CD4-positive, alpha-beta T cell (primary cell): Measurements from ENCODE around the gene KPTN. TPM values are rescaled to one million over a fixed set of nuclear protein-coding genes. Genes with fewer than 3 reads are reported as not detected.

Experiments used
- ATAC-seq: fragments of 200-7000 bp; cut with Tn5 transposase; one replicate; pipeline ENCODE4 v1.10.0; 2022; ENCODE audit warnings: mild to moderate bottlenecking; ENCODE audit not compliant: poor library complexity
- CTCF ChIA-PET: fragments of 350-600 bp; sonication (Branson Sonifier 250); formaldehyde crosslinking; loops from one replicate; lab custom pipeline; 2021; ENCODE audit warnings: antibody characterized with exemption, inconsistent platforms; lab: Charles Lee
- POLR2A ChIA-PET: fragments of 350-600 bp; sonication (Branson Sonifier 250); formaldehyde crosslinking; loops from one replicate; lab custom pipeline; 2021; ENCODE audit warnings: antibody characterized with exemption, inconsistent platforms; lab: Charles Lee
- DNase-seq, 14 experiments: peaks; one replicate each; pipeline ENCODE4 v3.0.0-alpha.2; 2013 to 2020; ENCODE audit warnings: mixed read lengths in 2 of 14
- H3K27ac ChIP-seq, 2 donors: one replicate each; pipeline versions ENCODE4 v1.5.1 to v1.7.0; 2013; ENCODE audit warnings: low read length in 2 of 2, low read depth in 1 of 2, mild to moderate bottlenecking in 1 of 2
- H3K27me3 ChIP-seq, 2 experiments: 1 replicate in 1 of 2; 2 replicates in 1 of 2; pipeline versions ENCODE4 v1.6.1 to v1.7.0; 2013; ENCODE audit warnings: low read length in 2 of 2, control low read depth in 1 of 2, mild to moderate bottlenecking in 1 of 2, moderate library complexity in 1 of 2; ENCODE audit not compliant: insufficient read depth in 2 of 2, control insufficient read depth in 1 of 2
- H3K36me3 ChIP-seq: one replicate; pipeline ENCODE4 v1.6.1; 2013; ENCODE audit warnings: low read length, control low read depth; ENCODE audit not compliant: insufficient read depth
- H3K4me1 ChIP-seq: one replicate; pipeline ENCODE4 v1.6.1; 2013; ENCODE audit warnings: low read length, control low read depth; ENCODE audit not compliant: insufficient read depth
- H3K4me3 ChIP-seq: one replicate; pipeline ENCODE4 v1.5.1; 2013; ENCODE audit warnings: mild to moderate bottlenecking, low read length, moderate library complexity
- H3K9me3 ChIP-seq, 2 experiments: 1 replicate in 1 of 2; 2 replicates in 1 of 2; pipeline versions ENCODE4 v1.6.1 to v1.7.0; 2013; ENCODE audit warnings: low read length in 2 of 2, mild to moderate bottlenecking in 2 of 2, control low read depth in 1 of 2, moderate library complexity in 1 of 2; ENCODE audit not compliant: control insufficient read depth in 1 of 2, insufficient read depth in 1 of 2
- H3K27ac Mint-ChIP-seq: one replicate; pipeline ENCODE4 v1.8.0; 2020; ENCODE audit warnings: mixed read lengths
- H3K27me3 Mint-ChIP-seq: one replicate; pipeline ENCODE4 v1.8.0; 2021; ENCODE audit warnings: mixed read lengths
- H3K36me3 Mint-ChIP-seq: one replicate; pipeline ENCODE4 v1.8.0; 2021; ENCODE audit warnings: low read depth, mixed read lengths
- H3K4me1 Mint-ChIP-seq: one replicate; pipeline ENCODE4 v1.8.0; 2021; ENCODE audit warnings: low read depth, mixed read lengths
- H3K4me3 Mint-ChIP-seq: one replicate; pipeline ENCODE4 v1.8.0; 2020; ENCODE audit warnings: mild to moderate bottlenecking, mixed read lengths
- H3K9me3 Mint-ChIP-seq: one replicate; pipeline ENCODE4 v1.8.0; 2020; ENCODE audit warnings: mixed read lengths
- intact Hi-C, 2 experiments: fragments of 100-400 bp; cut with DNase I in 1 of 2; cut with micrococcal nuclease in 1 of 2; formaldehyde crosslinking; loops; one replicate each; pipeline versions ENCODE4 v1.15.1 to v1.9.0; 2023 to 2025; cut with DNase I, micrococcal nuclease
- total RNA-seq, 174 experiments: library from RNA in 2 of 174; stranded (reverse) in 2 of 174; gene quantifications; one replicate each; pipeline ENCODE4 v1.2.3 and lab custom pipeline; 2021 to 2026
- TF ChIP-seq, protein P1 (sequence below): fragments of 200-600 bp; IDR thresholded peaks from one replicate; pipeline ENCODE4 v1.8.0; 2022; ENCODE audit warnings: antibody characterized with exemption, mild to moderate bottlenecking

Gene KPTN
- total RNA-seq, 2 experiments from 2014 or later: 3.6 to 4.5 TPM

DNA sequence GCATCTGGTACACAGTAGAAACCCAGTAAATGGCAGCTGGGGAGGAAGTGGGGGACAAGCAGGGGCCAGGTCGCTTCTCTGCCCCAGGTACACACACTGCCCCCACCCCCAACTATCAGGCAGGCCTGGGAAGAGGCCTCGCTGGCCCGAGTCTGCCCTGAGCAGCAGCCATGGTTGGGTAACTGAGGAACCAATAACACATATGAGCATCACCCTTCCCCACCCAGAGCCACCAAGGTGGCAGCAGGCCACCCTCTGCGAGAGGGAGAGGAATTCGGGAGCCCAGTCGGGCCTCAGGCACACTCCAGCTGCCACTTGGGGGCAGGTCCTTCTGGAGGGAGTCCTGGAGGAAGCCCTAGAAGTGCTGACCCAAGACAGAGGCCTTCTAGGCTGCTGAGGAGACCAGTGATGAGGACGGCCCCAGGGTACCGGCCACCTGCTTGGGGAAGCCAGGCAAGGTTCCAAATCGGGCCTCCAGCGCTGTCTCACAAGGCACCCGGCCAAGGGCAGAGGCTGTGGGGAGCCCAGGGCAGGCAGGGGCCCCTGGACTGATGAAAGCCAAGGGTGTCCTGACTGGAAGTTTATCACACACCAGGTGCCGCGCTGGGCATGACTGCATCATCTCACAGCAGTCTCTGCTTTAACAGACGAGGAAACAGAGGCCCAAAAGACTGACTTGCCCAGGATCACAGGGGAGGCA, 14.0 kb upstream of the KPTN start:
- Mint-ChIP-seq H3K27ac (no peak overlapping the region), H3K9me3 (no peaks in the 10 kb centered on the region), H3K36me3 (peaks cover 71% of the 10 kb centered on the region), H3K27me3 (no peaks in the 10 kb centered on the region), H3K4me3 (no peak overlapping the region), H3K4me1 (peaks cover 16% of the 10 kb centered on the region)
- H3K27me3 ChIP-seq: no peaks in the 10 kb centered on the region
- ATAC-seq (no peak), DNase-seq (no peak)
- H3K4me1 ChIP-seq: peaks cover 2% of the 10 kb centered on the region
- TF ChIP-seq, protein P1, sequence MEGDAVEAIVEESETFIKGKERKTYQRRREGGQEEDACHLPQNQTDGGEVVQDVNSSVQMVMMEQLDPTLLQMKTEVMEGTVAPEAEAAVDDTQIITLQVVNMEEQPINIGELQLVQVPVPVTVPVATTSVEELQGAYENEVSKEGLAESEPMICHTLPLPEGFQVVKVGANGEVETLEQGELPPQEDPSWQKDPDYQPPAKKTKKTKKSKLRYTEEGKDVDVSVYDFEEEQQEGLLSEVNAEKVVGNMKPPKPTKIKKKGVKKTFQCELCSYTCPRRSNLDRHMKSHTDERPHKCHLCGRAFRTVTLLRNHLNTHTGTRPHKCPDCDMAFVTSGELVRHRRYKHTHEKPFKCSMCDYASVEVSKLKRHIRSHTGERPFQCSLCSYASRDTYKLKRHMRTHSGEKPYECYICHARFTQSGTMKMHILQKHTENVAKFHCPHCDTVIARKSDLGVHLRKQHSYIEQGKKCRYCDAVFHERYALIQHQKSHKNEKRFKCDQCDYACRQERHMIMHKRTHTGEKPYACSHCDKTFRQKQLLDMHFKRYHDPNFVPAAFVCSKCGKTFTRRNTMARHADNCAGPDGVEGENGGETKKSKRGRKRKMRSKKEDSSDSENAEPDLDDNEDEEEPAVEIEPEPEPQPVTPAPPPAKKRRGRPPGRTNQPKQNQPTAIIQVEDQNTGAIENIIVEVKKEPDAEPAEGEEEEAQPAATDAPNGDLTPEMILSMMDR: no peak
- CTCF ChIA-PET: interaction anchor here (2.3 kb wide), 1 partner anchor 14 kb away, joined by 5 read pairs; the partner anchor contains the start of gene KPTN
- H3K36me3 ChIP-seq: peaks cover 78% of the 10 kb centered on the region
- POLR2A ChIA-PET: no interaction called here
- no peaks in the 10 kb centered on the region for H3K9me3 ChIP-seq
- intact Hi-C loops: no loop called here
- no peak overlapping the region for H3K27ac ChIP-seq
- no peak overlapping the region for H3K4me3 ChIP-seq

DNA sequence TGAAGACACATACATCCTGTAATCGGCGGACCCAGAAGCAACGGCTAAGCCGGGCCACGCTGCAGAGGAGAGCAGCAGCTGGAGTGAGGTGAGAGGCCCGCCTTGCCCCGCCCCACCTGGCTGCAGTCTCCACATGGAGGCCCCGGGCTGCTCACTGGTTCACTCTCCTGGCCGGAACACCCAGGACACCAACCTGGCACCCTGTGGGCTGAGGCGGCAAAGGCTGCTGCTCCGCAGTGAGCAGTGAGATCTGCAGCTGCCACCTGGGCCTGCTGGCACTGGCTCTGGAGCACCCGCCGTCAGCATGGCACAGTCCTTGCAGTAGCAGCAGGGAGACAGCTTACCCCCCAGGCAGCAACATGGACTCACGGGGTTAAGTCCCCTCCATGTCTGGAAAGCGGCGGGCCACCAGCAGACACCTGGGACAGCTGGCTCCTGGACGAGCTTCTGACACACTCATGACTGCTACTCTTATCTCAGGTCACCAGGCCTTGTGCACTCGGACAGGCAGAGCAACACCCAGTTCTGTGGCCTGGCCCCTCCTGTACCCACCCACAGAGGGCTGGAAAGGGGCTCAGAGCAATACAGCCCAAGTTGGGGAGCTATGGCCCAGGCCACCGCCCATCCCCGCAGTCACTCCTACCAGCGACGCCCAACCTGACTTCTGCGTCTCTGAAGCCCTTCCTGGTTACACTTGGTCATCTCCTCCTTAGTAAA, 13.2 kb upstream of the KPTN start:
- ChIA-PET POLR2A (no interaction called here), CTCF (interaction anchor here (2.3 kb wide), 1 partner anchor 13 kb away, joined by 5 read pairs; the partner anchor contains the start of gene KPTN)
- no peak overlapping the region for H3K27ac ChIP-seq
- H3K27me3 ChIP-seq: no peaks in the 10 kb centered on the region
- Mint-ChIP-seq H3K36me3 (peaks cover 70% of the 10 kb centered on the region), H3K27ac (no peak overlapping the region), H3K9me3 (no peaks in the 10 kb centered on the region), H3K4me1 (peaks cover 16% of the 10 kb centered on the region), H3K4me3 (no peak overlapping the region), H3K27me3 (no peaks in the 10 kb centered on the region)
- DNase-seq (no peak), ATAC-seq (no peak)
- intact Hi-C loops: no loop called here
- no peak overlapping the region for H3K4me3 ChIP-seq
- peaks cover 78% of the 10 kb centered on the region for H3K36me3 ChIP-seq
- H3K4me1 ChIP-seq: peaks cover 2% of the 10 kb centered on the region
- TF ChIP-seq, protein P1: no peak
- H3K9me3 ChIP-seq: no peaks in the 10 kb centered on the region

DNA sequence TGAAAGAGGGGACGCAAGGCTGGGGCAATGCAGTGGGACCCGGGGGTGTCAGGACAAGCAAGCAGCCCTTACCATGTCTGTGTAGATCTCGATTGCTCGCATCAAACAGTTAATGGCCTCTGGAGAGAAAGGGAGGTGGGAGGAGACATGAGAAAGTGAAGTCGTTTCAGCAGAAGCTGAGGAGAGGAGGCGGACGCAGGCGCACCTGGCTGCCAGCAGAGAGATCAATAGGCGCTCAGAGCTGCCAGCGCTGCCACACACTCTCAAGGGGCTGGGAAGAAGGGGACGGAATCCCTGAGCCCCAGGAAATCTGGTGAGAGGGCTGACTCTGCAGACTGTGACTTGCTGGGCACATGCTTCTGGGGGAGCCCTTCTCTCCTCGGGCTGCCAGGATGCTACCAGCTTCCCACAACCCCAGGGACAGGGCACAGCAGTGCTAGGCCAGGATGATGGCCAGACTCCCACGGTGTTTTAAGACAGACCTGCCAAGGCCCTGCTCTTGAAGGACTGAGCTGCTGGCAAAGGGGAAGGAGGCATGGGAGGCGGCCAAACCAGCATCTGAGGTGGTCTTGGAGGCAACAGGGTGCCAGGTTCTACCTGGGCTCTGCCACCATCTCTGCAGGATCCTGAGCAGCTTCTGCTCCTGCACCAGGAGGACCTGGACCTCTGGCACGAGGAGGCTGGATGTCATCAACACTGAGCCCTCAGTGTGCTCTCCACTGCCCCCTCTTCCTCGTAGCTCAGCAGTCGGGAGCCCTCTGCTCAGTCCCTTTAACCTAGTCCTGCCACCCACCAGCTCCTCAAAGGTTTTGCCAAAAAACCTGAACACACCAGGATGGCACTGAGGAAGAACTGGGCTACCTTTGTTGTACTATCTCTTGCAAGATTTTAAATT, 11.7 kb upstream of the KPTN start:
- DNase-seq: no peak
- peak overlapping the region; percentile 64 for H3K27ac Mint-ChIP-seq
- no peak overlapping the region for H3K27ac ChIP-seq
- no peak overlapping the region for H3K4me3 Mint-ChIP-seq
- peaks cover 74% of the 10 kb centered on the region for H3K36me3 Mint-ChIP-seq
- ATAC-seq: no peak
- POLR2A ChIA-PET: interaction anchor here (0.8 kb wide), 2 partner anchors 20 to 115 kb away, joined by 3 read pairs; partner anchors contain the start of gene NAPA
- H3K4me1 Mint-ChIP-seq: peaks cover 10% of the 10 kb centered on the region
- H3K4me3 ChIP-seq: no peak overlapping the region
- H3K9me3 ChIP-seq: no peaks in the 10 kb centered on the region
- no peaks in the 10 kb centered on the region for H3K27me3 Mint-ChIP-seq
- H3K36me3 ChIP-seq: peaks cover 81% of the 10 kb centered on the region
- no peaks in the 10 kb centered on the region for H3K27me3 ChIP-seq
- CTCF ChIA-PET: no interaction called here
- intact Hi-C loops: no loop called here
- H3K9me3 Mint-ChIP-seq: no peaks in the 10 kb centered on the region
- H3K4me1 ChIP-seq: peaks cover 2% of the 10 kb centered on the region
- TF ChIP-seq, protein P1: no peak
